Posterior cingulate gyrus (tissue), 11 donors: Measurements from ENCODE around the gene MYD88.

ENCODE experiments used
- DNase-seq, 10 donors: peaks; one replicate each; pipeline versions ENCODE4 v3.0.0 to v3.0.0-alpha.2; 2020 to 2021; ENCODE audit warnings: mixed read lengths in 3 of 10
- intact Hi-C: fragments of 100-400 bp; cut with DNase I; formaldehyde crosslinking; loops from one replicate; pipeline ENCODE4 v1.15.1; 2023

MYD88 gene

GRCh38 chr3:38138349-38139190 is at the start of gene MYD88:
Gene MYD88, plus strand, starts transcription at chr3:38138661. Its CDS starts 40 bp downstream, at chr3:38138701.
- peak in 8 of 10 donors; percentile 36 to 93 (median 61) for DNase-seq
- intact Hi-C loops: no loop called here

GRCh38 chr3:38089163-38089562 is 49.3 kb upstream of the MYD88 start:
- no peak for DNase-seq
- intact Hi-C loops: no loop called here

- no peak for DNase-seq
- intact Hi-C loops: no loop called here
Observed at GRCh38 chr3:38090453-38090852, 48.0 kb upstream of the MYD88 start.

GRCh38 chr3:38094999-38095398 is 43.5 kb upstream of the MYD88 start:
- intact Hi-C loops: no loop called here
- DNase-seq: peak in 1 of 10 donors; percentile 53

GRCh38 chr3:38095669-38096483 is 42.6 kb upstream of the MYD88 start:
- intact Hi-C loops: no loop called here
- DNase-seq: no peak

GRCh38 chr3:38097446-38098375 is 40.8 kb upstream of the MYD88 start:
- peak in 6 of 10 donors; percentile 45 to 92 (median 68) for DNase-seq
- intact Hi-C loops: no loop called here

GRCh38 chr3:38098376-38098723 is 40.1 kb upstream of the MYD88 start:
- intact Hi-C loops: no loop called here
- DNase-seq: peak in 1 of 10 donors; percentile 77

- no peak for DNase-seq
- intact Hi-C loops: no loop called here
Observed at GRCh38 chr3:38099518-38099917, 38.9 kb upstream of the MYD88 start.

- intact Hi-C loops: no loop called here
- DNase-seq: no peak
Observed at GRCh38 chr3:38100498-38100897, 38.0 kb upstream of the MYD88 start.

GRCh38 chr3:38101811-38102443 is 36.5 kb upstream of the MYD88 start:
- intact Hi-C loops: no loop called here
- no peak for DNase-seq

- no peak for DNase-seq
- intact Hi-C loops: no loop called here
Observed at GRCh38 chr3:38102444-38102814, 36.0 kb upstream of the MYD88 start.

- no peak for DNase-seq
- intact Hi-C loops: no loop called here
Observed at GRCh38 chr3:38105525-38105924, 32.9 kb upstream of the MYD88 start.

- intact Hi-C loops: no loop called here
- DNase-seq: peak in 1 of 10 donors; percentile 43
Observed at GRCh38 chr3:38107911-38108648, 30.4 kb upstream of the MYD88 start.

GRCh38 chr3:38108649-38109579 is 29.5 kb upstream of the MYD88 start:
- peak in 1 of 10 donors; percentile 61 for DNase-seq
- intact Hi-C loops: no loop called here

- DNase-seq: peak in 2 of 10 donors; percentile 3 to 67
- intact Hi-C loops: no loop called here
Observed at GRCh38 chr3:38109580-38110313, 28.7 kb upstream of the MYD88 start.

- DNase-seq: no peak
Observed at GRCh38 chr3:38110314-38111050, 28.0 kb upstream of the MYD88 start.

GRCh38 chr3:38111201-38111600 is 27.3 kb upstream of the MYD88 start:
- peak in 1 of 10 donors; percentile 64 for DNase-seq
- intact Hi-C loops: no loop called here

More at GRCh38 chr3:38110314-38111050, 28.0 kb upstream of the MYD88 start:
- intact Hi-C loops: no loop called here
